ENCODE data around the gene TNK2.
"Not testable (repeated sequence)": the region's sequence is repeated elsewhere in the genome, so short reads cannot be mapped to it uniquely, and the experiment has no call there.

The TNK2 gene

DNA sequence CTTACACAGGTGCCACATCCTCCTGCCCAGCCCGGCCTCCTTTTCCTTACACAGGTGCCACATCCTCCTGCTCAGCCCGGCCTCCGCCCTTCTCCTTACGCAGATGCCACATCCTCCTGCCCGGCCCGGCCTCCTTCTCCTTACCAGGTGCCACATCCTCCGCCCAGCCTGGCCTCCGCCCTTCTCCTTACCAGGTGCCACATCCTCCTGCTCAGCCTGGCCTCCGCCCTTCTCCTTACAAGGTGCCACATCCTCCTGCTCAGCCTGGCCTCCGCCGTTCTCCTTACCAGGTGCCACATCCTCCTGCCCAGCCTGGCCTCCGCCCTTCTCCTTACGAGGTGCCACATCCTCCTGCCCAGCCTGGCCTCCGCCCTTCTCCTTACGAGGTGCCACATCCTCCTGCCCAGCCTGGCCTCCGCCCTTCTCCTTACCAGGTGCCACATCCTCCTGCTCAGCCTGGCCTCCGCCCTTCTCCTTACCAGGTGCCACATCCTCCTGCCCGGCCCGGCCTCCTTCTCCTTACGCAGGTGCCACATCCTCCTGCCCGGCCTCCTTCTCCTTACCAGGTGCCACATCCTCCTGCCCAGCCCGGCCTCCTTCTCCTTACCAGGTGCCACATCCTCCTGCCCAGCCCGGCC lies 92.0 kb downstream of the TNK2 start:
- not testable (repeated sequence) for DNase-seq

DNA sequence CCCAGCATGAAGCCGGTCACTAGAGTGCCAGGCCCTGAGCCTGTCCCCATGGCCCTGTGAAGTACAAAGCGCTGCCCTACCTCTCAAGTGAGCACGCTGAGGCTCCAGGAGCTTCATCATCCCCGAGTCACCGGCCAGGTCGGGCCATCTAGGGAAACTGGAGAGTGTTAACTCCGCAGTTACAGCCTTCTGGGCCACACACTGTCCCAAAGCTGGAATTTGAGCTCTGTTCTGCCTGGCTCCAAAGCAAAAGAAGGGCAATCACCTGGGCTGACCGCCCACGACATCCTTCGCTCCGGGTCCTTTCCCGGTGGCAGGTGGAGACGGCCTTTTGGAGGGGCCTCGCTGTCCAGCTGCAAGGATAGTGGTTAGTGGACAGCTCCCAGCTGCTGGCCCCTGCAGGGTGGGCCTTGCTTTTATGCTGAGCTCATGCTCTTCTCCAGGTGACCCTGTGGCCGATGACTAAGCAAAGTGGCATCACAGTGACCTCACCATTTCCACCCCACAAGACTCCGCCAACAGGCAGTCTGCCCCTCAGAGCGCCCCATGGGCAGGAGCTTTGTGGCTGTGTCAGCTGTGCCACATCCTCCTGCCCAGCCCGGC lies 93.1 kb downstream of the TNK2 start:
- no peak for DNase-seq

DNA sequence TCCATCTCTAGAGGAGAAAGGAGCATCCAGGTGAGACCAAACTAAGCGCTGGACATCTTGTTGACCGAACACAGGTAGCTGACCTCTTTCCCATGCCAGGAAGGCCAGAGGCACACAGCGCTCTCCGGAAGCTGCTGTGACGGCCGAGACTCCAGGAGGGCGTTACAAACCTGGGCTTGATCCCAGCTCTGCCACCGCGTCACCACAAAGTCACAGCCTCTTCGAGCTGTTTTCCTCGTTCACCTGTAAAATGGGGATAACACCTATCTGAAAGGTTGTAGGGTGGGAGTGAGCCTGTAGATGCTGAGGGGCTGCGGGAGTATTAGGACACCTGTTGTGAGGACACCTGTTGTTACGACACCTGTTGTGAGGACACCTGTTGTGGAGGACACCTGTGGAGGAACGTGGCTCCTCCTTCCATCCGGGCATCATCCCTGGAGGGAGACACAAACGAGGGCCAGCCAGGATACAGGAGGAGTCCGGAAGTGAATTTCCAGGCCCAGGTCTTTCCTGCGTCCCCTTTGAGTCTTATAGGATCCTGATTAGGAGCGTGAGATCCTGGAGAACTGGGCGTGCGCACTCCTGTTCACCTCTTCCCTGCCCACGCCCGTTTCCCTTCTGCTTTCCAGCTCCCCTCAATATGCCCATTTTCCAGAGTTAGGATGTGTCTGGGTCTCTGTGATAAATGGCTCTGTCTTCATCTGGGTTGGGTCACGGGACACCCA lies 94.3 kb downstream of the TNK2 start:
- DNase-seq = no peak

All from activated CD4-positive, alpha-beta T cell treated with anti-CD3 and anti-CD28 coated beads for 4 hours (primary cell).